HG03095 (cell line): ENCODE results near the gene RAB3B.

Experiments
- ATAC-seq: cut with Tn5 transposase; IDR thresholded peaks from one replicate; pipeline ENCODE4 v1.9.1; 2021; ENCODE audit warnings: moderate library complexity; ENCODE audit not compliant: unreplicated experiment

Gene RAB3B

GRCh38 chr1:51957618-51958017 is 32.9 kb downstream of the RAB3B start:
- no peak for ATAC-seq

- ATAC-seq: no peak
Measured at GRCh38 chr1:51956528-51957509, 33.7 kb downstream of the RAB3B start.

- no peak for ATAC-seq
Measured at GRCh38 chr1:51955797-51956527, 34.5 kb downstream of the RAB3B start.

GRCh38 chr1:51954783-51955182 is 35.7 kb downstream of the RAB3B start:
- no peak for ATAC-seq

- ATAC-seq: no peak
Measured at GRCh38 chr1:51953079-51953478, 37.4 kb downstream of the RAB3B start.

GRCh38 chr1:51952638-51953037 is 37.9 kb downstream of the RAB3B start:
- no peak for ATAC-seq

- no peak for ATAC-seq
Measured at GRCh38 chr1:51950701-51951100, 39.8 kb downstream of the RAB3B start.

GRCh38 chr1:51949014-51949702 is 41.3 kb downstream of the RAB3B start:
- no peak for ATAC-seq

- no peak for ATAC-seq
Measured at GRCh38 chr1:51948491-51948915, 42.0 kb downstream of the RAB3B start.

- no peak for ATAC-seq
Measured at GRCh38 chr1:51946300-51946699, 44.2 kb downstream of the RAB3B start.

GRCh38 chr1:51945591-51945990 is 44.9 kb downstream of the RAB3B start:
- ATAC-seq: no peak

- ATAC-seq: no peak
Measured at GRCh38 chr1:51942281-51942680, 48.2 kb downstream of the RAB3B start.

GRCh38 chr1:51941528-51941927 is 49.0 kb downstream of the RAB3B start:
- no peak for ATAC-seq

GRCh38 chr1:51937112-51937511 is 53.4 kb downstream of the RAB3B start:
- ATAC-seq: no peak

- no peak for ATAC-seq
Measured at GRCh38 chr1:51936531-51936930, 54.0 kb downstream of the RAB3B start.

- no peak for ATAC-seq
Measured at GRCh38 chr1:51933344-51933743, 57.2 kb downstream of the RAB3B start.

GRCh38 chr1:51930329-51930728 is 60.2 kb downstream of the RAB3B start:
- no peak for ATAC-seq

GRCh38 chr1:51928896-51929295 is 61.6 kb downstream of the RAB3B start:
- no peak for ATAC-seq

- no peak for ATAC-seq
Measured at GRCh38 chr1:51927029-51927428, 63.5 kb downstream of the RAB3B start.

- ATAC-seq: no peak
Measured at GRCh38 chr1:51926171-51926812, 64.2 kb downstream of the RAB3B start.

- no peak for ATAC-seq
Measured at GRCh38 chr1:51924455-51924854, 66.0 kb downstream of the RAB3B start.
